Measurements from ENCODE around the gene LIN7C. TPM values are rescaled to one million over a fixed set of nuclear protein-coding genes. Genes with fewer than 3 reads are reported as not detected.

The LIN7C gene
- total RNA-seq, 1 donor from 2014 or later: 15.5 TPM

DNA sequence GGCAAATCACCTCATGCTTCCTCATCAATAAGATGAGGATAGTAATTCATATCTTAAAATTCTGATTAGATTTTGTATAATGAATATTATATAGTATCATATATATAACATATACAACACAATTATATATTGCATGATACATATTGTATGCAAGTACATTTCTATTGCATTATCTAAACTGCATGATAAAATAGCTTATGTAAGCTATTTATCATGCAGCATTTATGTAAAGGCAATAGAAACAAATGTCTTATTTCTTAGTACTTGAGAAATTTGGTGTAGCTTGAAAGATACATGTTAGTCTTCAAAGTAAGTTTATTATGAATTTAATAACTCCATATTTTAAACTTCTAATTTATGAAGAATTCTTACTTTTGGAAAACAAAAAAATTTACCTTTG, 5.5 kb downstream of the LIN7C start:
- TF ChIP-seq, protein P1, sequence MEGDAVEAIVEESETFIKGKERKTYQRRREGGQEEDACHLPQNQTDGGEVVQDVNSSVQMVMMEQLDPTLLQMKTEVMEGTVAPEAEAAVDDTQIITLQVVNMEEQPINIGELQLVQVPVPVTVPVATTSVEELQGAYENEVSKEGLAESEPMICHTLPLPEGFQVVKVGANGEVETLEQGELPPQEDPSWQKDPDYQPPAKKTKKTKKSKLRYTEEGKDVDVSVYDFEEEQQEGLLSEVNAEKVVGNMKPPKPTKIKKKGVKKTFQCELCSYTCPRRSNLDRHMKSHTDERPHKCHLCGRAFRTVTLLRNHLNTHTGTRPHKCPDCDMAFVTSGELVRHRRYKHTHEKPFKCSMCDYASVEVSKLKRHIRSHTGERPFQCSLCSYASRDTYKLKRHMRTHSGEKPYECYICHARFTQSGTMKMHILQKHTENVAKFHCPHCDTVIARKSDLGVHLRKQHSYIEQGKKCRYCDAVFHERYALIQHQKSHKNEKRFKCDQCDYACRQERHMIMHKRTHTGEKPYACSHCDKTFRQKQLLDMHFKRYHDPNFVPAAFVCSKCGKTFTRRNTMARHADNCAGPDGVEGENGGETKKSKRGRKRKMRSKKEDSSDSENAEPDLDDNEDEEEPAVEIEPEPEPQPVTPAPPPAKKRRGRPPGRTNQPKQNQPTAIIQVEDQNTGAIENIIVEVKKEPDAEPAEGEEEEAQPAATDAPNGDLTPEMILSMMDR (IDR thresholded peaks at IDR 0.05; ENCODE audit: borderline replicate concordance): no peak
- intact Hi-C loops (cut with micrococcal nuclease): no loop called here
- no peaks in the 10 kb centered on the region for H3K27me3 ChIP-seq (ENCODE audit: low read depth)

DNA sequence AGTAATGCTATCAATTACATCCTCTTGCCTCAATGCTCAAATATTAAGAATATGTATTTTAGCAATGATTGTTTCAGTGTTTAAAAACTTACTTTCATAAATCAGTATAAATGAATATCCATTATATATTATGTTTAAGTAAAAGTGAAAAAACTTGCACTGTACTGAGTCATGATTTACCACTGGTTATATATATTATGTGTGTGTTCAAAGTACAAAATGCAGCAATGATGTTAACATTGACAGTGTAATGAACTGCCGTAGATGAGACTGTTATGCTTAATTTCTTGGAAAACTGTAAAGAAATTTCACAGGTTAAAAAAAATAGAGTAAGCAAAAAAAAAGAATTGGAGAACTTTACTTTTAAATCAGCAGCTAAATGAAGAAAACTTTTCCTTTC, 8.7 kb downstream of the LIN7C start:
- intact Hi-C loops (cut with micrococcal nuclease): no loop called here
- Histone ChIP-seq H3K27me3 (ENCODE audit: low read depth) (no peaks in the 10 kb centered on the region), H3K36me3 (peaks cover 51% of the 10 kb centered on the region), H3K9me3 (replicated peaks) (no peaks in the 10 kb centered on the region), H3K4me1 (peaks cover 46% of the 10 kb centered on the region), H3K4me3 (no peak overlapping the region), H3K27ac (replicated peaks) (no peak overlapping the region)
- TF ChIP-seq, protein P1 (IDR thresholded peaks at IDR 0.05; ENCODE audit: borderline replicate concordance): no peak
- no peak for DNase-seq

More for the DNA sequence above, 5.5 kb downstream of the LIN7C start:
- Histone ChIP-seq H3K36me3 (peaks cover 45% of the 10 kb centered on the region), H3K4me1 (peaks cover 68% of the 10 kb centered on the region), H3K9me3 (replicated peaks) (no peaks in the 10 kb centered on the region), H3K27ac (replicated peaks) (no peak overlapping the region), H3K4me3 (no peak overlapping the region)
- no peak for DNase-seq

DNA sequence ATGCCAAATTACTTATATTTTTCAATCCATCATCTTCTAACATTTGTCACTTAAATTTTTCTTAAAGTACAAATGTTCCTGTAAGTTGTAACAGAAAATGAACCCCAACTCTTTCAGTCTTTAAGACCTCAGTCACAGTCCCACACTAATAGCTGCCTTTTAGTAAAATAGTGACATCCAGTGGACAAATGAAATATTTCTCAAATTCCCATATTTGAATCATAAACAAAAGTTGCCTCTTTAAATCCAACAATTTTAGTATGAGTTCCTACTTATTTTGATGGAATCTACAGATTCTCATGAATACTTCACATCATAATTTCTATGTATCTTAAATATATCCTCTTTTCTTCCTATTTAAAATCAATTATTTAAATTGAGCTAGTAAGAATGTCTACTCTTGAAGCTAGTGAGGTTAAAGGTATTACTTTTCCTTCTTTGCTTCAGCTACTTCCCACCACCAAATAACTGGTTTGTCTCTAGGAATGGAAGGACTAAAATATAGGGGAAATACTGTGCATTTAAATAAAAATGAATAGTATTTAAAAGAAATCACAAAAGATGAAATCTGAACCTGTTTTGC, 9.2 kb downstream of the LIN7C start:
- Histone ChIP-seq H3K9me3 (replicated peaks) (no peaks in the 10 kb centered on the region), H3K27ac (replicated peaks) (no peak overlapping the region)
- intact Hi-C loops (cut with micrococcal nuclease): no loop called here

DNA sequence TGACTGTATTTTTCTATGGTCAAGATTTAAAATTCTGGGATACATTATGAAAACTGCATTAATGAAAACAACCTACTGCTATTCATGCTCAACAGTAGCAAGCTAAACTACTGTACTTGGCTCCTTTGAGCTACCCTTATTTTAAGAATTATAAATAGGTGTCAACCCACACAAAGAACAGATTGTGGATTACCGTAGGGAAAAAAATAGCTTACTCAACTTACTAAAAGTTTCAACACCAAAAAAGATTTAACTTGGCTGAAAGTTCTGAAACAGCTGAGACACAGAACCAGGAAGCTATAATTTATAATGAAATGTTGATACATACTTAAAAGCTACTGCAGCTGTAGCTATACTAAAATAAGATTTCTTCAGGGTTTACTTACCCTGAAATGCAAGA, 10.1 kb downstream of the LIN7C start:
- DNase-seq: no peak
- H3K9me3 ChIP-seq (replicated peaks): no peaks in the 10 kb centered on the region
- H3K4me1 ChIP-seq: peaks cover 32% of the 10 kb centered on the region
- TF ChIP-seq, protein P1 (IDR thresholded peaks at IDR 0.05; ENCODE audit: borderline replicate concordance): no peak
- peaks cover 56% of the 10 kb centered on the region for H3K36me3 ChIP-seq
- no peaks in the 10 kb centered on the region for H3K27me3 ChIP-seq (ENCODE audit: low read depth)
- intact Hi-C loops (cut with micrococcal nuclease): no loop called here
- H3K4me3 ChIP-seq: no peak overlapping the region
- no peak overlapping the region for H3K27ac ChIP-seq (replicated peaks)

More for the DNA sequence above, 9.2 kb downstream of the LIN7C start:
- Histone ChIP-seq H3K27me3 (ENCODE audit: low read depth) (no peaks in the 10 kb centered on the region), H3K4me3 (no peak overlapping the region), H3K4me1 (peaks cover 41% of the 10 kb centered on the region), H3K36me3 (peaks cover 53% of the 10 kb centered on the region)
- TF ChIP-seq, protein P1 (IDR thresholded peaks at IDR 0.05; ENCODE audit: borderline replicate concordance): peak; percentile 53
- DNase-seq: no peak

DNA sequence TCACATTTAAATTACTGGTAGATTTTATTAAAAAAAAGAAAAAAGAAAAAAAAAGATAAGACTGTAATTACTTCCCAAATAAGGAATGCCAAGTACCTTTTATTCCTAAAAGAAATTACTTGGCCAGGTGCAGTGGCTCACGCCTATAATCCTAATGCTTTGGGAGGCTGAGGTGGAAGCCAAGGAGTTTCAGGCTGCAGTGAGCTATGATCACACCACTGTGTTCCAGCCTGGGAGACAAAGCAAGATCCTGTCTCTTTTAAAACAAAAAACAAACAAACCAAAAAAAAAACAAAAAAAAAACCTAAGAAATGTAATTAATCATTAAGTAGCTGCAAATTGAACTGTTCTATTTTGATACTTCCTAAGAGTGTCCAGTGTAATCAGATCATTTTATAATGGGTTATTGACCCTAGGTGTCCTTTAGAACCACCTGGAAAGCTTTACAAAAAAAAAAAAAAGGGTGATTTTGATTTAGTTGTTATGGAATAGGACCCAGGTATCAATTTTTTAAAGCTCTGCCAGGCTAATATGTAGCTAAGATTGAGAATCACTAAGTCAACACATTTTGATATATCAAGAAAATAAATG, 10.8 kb downstream of the LIN7C start:
- intact Hi-C loops (cut with micrococcal nuclease): no loop called here
- no peaks in the 10 kb centered on the region for H3K9me3 ChIP-seq (replicated peaks)
- H3K36me3 ChIP-seq: peaks cover 56% of the 10 kb centered on the region
- H3K27me3 ChIP-seq (ENCODE audit: low read depth): no peaks in the 10 kb centered on the region
- H3K27ac ChIP-seq (replicated peaks): no peak overlapping the region
- DNase-seq: no peak
- H3K4me1 ChIP-seq: peaks cover 32% of the 10 kb centered on the region
- TF ChIP-seq, protein P1 (IDR thresholded peaks at IDR 0.05; ENCODE audit: borderline replicate concordance): no peak
- no peak overlapping the region for H3K4me3 ChIP-seq

Measured in left ventricle myocardium inferior (tissue), 1 donor.